Adrenal gland (tissue), 12 donors: Measurements from ENCODE around the gene HOXB1. TPM values are rescaled to one million over a fixed set of nuclear protein-coding genes. Genes with fewer than 3 reads are reported as not detected.

Experiments
- DNase-seq, 7 donors: peaks; one replicate each; pipeline ENCODE4 v3.0.0-alpha.2; 2019 to 2020
- H3K27ac ChIP-seq, 5 donors: fragments of 200-600 bp; sonication (generic) in 4 of 5; 1 replicate in 3 of 5; 2 replicates in 2 of 5; pipeline versions ENCODE4 v1.5.1 to v1.8.0; 2016 to 2020; ENCODE audit warnings: mild to moderate bottlenecking in 1 of 5
- H3K27me3 ChIP-seq: fragments of 200-600 bp; 2 replicates; pipeline ENCODE4 v1.8.0; 2021
- H3K36me3 ChIP-seq, 2 donors: fragments of 200-600 bp; replicated peaks in 1 of 2; 1 replicate in 1 of 2; 2 replicates in 1 of 2; pipeline versions ENCODE4 v1.5.1 to v1.8.0; 2018 to 2022
- H3K4me1 ChIP-seq, 2 donors: fragments of 200-600 bp; replicated peaks in 1 of 2; 1 replicate in 1 of 2; 2 replicates in 1 of 2; pipeline versions ENCODE4 v1.5.1 to v1.8.0; 2018 to 2021
- H3K4me3 ChIP-seq, 4 donors: fragments of 200-600 bp; sonication (generic) in 3 of 4; one replicate each; pipeline ENCODE4 v1.5.1; 2016 to 2018
- H3K9me3 ChIP-seq, 3 donors: fragments of 200-600 bp; sonication (generic) in 1 of 3; replicated peaks in 1 of 3; 1 replicate in 2 of 3; 2 replicates in 1 of 3; pipeline versions ENCODE4 v1.5.1 to v1.8.0; 2016 to 2021
- POLR2A ChIP-seq, 2 donors: fragments of 450-650 bp; IDR thresholded peaks; one replicate each; pipeline ENCODE4 v1.6.1; 2017; ENCODE audit warnings: antibody characterized with exemption in 2 of 2, mild to moderate bottlenecking in 2 of 2, moderate library complexity in 1 of 2
- WGBS, 4 donors: extraction: QIAGEN DNeasy Blood & Tissue Kit in 2 of 4; methylation state at CpG; one replicate each; pipeline versions ENCODE4 v1.1.5 to v1.1.7; 2013 to 2017; 5-methylcytosine and 5-hydroxymethylcytosine counted together
- intact Hi-C, 2 donors: fragments of 100-400 bp; cut with DNase I; formaldehyde crosslinking; loops; one replicate each; pipeline versions ENCODE4 v1.14.1 to v1.15.0; 2022 to 2023
- polyA plus RNA-seq, 3 donors: library from polyadenylated mRNA; stranded (reverse); fragments of 200-250 nt in 2 of 3; fragments of 350-450 nt in 1 of 3; fragmentation: Illumina TruSeq in 1 of 3; extraction: RNeasy Lipid Tissue Mini Kit (QIAGEN cat#74804) in 1 of 3; gene quantifications; one replicate each; pipeline ENCODE4 v1.2.3, GENCODE V29; 2013 to 2014
- total RNA-seq, 9 donors: library from RNA; depleted of rRNA in 4 of 9; stranded (reverse); fragments of >200 nt in 4 of 9; fragments of 120-200 nt in 1 of 9; fragmentation: NEBNext Ultra II Directional in 1 of 9; extraction: Animal tissue kit (Norgen Biotek cat#: 25700) in 1 of 9; gene quantifications; one replicate each; pipeline versions ENCODE4 v1.1.0 to v1.2.4, GENCODE V29; 2013 to 2023
- TF ChIP-seq, protein P1 (sequence below), 6 experiments: fragments of 450-650 bp in 4 of 6; fragments of 200-600 bp in 2 of 6; sonication (generic) in 1 of 6; IDR thresholded peaks; 1 replicate in 5 of 6; 2 replicates in 1 of 6; pipeline versions ENCODE4 v1.5.1 to v1.8.0; 2016 to 2021; ENCODE audit warnings: antibody characterized with exemption in 6 of 6, mild to moderate bottlenecking in 2 of 6, moderate library complexity in 1 of 6
- donor health status: healthy with polysubstance abuse.
- donor health status: Bipolar disorder and iron deficiency.
- donor health status: DM: yes; HTN: yes; CAD: no.
- donor health status: DM: no; HTN: no; CAD: no.
- donor health status: DM: no; HTN: no; CAD: no.
- donor health status: DM: yes; HTN: yes; CAD: no.

The HOXB1 gene
- total and polyA plus RNA-seq, 12 donors: not detected

DNA sequence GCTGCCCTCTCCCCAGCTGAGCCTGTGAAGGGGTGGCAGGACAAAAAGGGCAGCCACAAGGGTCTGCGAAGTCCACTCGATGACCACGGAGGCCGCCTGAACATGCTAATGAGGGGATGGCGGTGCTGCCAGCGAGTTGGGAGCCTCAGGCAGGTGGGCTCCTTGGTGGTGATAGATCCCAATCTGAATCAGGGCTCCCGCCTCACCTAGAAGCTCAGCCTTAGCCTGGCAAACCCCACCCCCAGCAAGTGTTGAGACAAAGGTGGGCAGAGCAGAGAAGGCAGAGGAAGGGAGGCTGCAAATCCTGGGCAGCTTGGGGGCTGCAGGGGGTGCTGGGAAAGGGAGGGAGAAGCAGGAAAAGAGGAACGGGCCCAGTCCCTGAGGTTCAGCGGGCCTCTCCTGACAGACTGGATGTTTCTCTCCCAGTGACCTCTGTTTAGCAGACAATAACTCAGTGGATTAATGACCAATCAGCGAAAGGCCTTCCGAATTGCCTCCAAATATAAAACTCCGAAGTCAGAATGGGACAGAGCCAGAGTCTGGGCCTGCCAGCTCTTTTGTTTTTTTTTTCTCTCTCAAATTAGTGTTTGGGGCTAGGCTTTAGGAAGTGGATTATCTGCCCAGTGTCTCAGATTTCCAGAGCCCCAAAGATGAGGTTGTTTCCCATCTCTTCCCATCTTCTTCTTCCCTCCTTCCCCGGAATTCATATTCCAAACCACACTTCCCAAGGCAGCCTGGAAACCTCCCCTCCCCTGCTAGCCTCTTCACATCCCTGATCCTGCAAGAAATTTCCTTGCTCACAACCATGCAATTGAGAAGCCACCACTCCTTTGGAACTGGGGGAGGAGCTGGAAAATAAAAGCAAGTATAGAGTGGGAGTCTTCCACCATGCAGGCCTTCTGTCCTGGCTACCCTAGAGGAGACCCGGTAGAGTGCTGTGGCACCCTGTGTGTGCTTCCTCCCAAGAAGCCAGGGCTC is 29.3 kb upstream of the HOXB1 start:
- H3K36me3 ChIP-seq: no peaks in the 10 kb centered on the region
- H3K27me3 ChIP-seq: no peaks in the 10 kb centered on the region
- H3K9me3 ChIP-seq: no peaks in the 10 kb centered on the region
- peak overlapping the region in 2 of 5 donors; percentile 17 to 54 for H3K27ac ChIP-seq
- peak in 1 of 7 donors; percentile 37 for DNase-seq
- H3K4me3 ChIP-seq: no peak overlapping the region
- intact Hi-C loops: no loop called here
- peaks cover 0 to 42% of the 10 kb centered on the region in 2 donors for H3K4me1 ChIP-seq
- TF ChIP-seq POLR2A (IDR thresholded peaks at IDR 0.05): peak in 1 of 2 donors; percentile 31
- TF ChIP-seq, protein P1, sequence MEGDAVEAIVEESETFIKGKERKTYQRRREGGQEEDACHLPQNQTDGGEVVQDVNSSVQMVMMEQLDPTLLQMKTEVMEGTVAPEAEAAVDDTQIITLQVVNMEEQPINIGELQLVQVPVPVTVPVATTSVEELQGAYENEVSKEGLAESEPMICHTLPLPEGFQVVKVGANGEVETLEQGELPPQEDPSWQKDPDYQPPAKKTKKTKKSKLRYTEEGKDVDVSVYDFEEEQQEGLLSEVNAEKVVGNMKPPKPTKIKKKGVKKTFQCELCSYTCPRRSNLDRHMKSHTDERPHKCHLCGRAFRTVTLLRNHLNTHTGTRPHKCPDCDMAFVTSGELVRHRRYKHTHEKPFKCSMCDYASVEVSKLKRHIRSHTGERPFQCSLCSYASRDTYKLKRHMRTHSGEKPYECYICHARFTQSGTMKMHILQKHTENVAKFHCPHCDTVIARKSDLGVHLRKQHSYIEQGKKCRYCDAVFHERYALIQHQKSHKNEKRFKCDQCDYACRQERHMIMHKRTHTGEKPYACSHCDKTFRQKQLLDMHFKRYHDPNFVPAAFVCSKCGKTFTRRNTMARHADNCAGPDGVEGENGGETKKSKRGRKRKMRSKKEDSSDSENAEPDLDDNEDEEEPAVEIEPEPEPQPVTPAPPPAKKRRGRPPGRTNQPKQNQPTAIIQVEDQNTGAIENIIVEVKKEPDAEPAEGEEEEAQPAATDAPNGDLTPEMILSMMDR (IDR thresholded peaks at IDR 0.05): no peak
- whole genome bisulfite sequencing, 4 donors: 64 to 67% (median 66%) methylated on average over 9 to 14 of the region's 14 CpGs

GRCh38 chr17:48559122-48559839 is 28.5 kb upstream of the HOXB1 start:
- H3K4me1 ChIP-seq: peaks cover 0 to 42% of the 10 kb centered on the region in 2 donors
- H3K27ac ChIP-seq: peak overlapping the region in 2 of 5 donors; percentile 17 to 54
- no peak overlapping the region for H3K4me3 ChIP-seq
- H3K36me3 ChIP-seq: no peaks in the 10 kb centered on the region
- no peak for TF ChIP-seq POLR2A (IDR thresholded peaks at IDR 0.05)
- TF ChIP-seq, protein P1 (IDR thresholded peaks at IDR 0.05): no peak
- intact Hi-C loops: no loop called here
- WGBS, 4 donors: 79 to 85% (median 80%) methylated on average over 16 of the region's 16 CpGs
- no peaks in the 10 kb centered on the region for H3K27me3 ChIP-seq
- H3K9me3 ChIP-seq: no peaks in the 10 kb centered on the region
- DNase-seq: peak in 1 of 7 donors; percentile 7

GRCh38 chr17:48558831-48559121 is 28.0 kb upstream of the HOXB1 start:
- 81 to 85% (median 82%) methylated on average over 2 of the region's 2 CpGs for WGBS, 4 donors
- no peak for DNase-seq
- H3K27ac ChIP-seq: no peak overlapping the region
- H3K36me3 ChIP-seq: no peaks in the 10 kb centered on the region
- intact Hi-C loops: no loop called here
- TF ChIP-seq, protein P1 (IDR thresholded peaks at IDR 0.05): no peak
- TF ChIP-seq POLR2A (IDR thresholded peaks at IDR 0.05): no peak
- H3K27me3 ChIP-seq: no peaks in the 10 kb centered on the region
- peaks cover 0 to 42% of the 10 kb centered on the region in 2 donors for H3K4me1 ChIP-seq
- H3K9me3 ChIP-seq: no peaks in the 10 kb centered on the region
- no peak overlapping the region for H3K4me3 ChIP-seq

- no peak for TF ChIP-seq POLR2A (IDR thresholded peaks at IDR 0.05)
- TF ChIP-seq, protein P1 (IDR thresholded peaks at IDR 0.05): no peak
- Histone ChIP-seq H3K27ac (peak overlapping the region in 1 of 5 donors; percentile 89), H3K27me3 (no peaks in the 10 kb centered on the region), H3K4me3 (no peak overlapping the region), H3K36me3 (no peaks in the 10 kb centered on the region), H3K9me3 (no peaks in the 10 kb centered on the region), H3K4me1 (peaks cover 0 to 37% of the 10 kb centered on the region in 2 donors)
- intact Hi-C loops: no loop called here
- 79 to 85% (median 81%) methylated on average over 13 of the region's 13 CpGs for WGBS, 4 donors
- no peak for DNase-seq
These were observed 27.4 kb upstream of the HOXB1 start for GRCh38 chr17:48558057-48558830.
